Measurements from ENCODE around the gene MUC3A. TPM values are rescaled to one million over a fixed set of nuclear protein-coding genes. Genes with fewer than 3 reads are reported as not detected.

MUC3A gene
- total and polyA plus RNA-seq, 4 donors = 0.25 to 2.9 (median 0.87) TPM

DNA sequence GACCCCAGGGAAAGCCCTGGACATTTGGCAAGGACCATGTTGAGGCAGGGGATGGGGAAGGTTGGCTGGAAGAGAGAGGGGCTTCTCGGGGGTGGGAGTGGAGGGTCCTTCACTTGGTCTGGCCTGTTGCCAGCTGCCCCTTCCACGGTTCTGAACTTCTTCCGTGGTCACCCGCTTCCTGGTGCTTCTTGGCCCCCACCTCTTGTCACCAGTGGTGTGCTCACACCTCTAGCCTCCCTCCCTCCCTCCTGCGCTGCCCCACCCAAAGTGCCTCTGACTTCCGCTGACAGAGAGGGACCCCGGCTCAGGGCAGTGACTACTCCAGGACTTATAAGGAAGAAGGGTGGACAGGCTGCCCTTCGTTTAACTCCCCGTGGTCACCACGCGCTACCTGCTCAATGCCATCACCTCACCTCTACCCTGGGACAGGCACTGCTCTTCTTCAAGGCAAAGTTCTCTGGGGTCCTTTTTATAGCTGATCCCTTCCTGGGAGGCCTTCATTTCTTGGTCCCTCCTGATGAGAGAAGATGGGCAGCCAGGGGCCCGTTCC, 19.8 kb downstream of the MUC3A start, which contains the start of gene MUC12:
Gene MUC12 (plus strand): TSS at position 500 of the 550 bp plus-strand sequence. CDS start 58 bp downstream, outside the sequence.
- WGBS = 67% methylated on average over 12 of the region's 12 CpGs
- Histone ChIP-seq H3K4me3 (ENCODE audit: low read depth in 1 of 3, low read length in 3 of 3) (no peak within 1 kb of the TSS), H3K4me1 (ENCODE audit: control insufficient read depth in 4 of 4, insufficient read depth in 4 of 4, low read length in 3 of 4) (peaks cover 2 to 9% (median 6%) of the 10 kb centered on the region in 4 donors), H3K36me3 (ENCODE audit: control insufficient read depth in 4 of 4, insufficient read depth in 3 of 4, low read depth in 1 of 4, low read length in 3 of 4) (peaks cover 0 to 2% (median 0%) of the 10 kb centered on the region in 4 donors), H3K27ac (ENCODE audit: low read depth in 1 of 2, low read length in 2 of 2) (no peak within 1 kb of the TSS), H3K9me3 (ENCODE audit: control insufficient read depth in 4 of 4, low read length in 3 of 4) (no peaks in the 10 kb centered on the region), H3K27me3 (ENCODE audit: control insufficient read depth in 4 of 4, insufficient read depth in 4 of 4, low read length in 3 of 4) (peaks cover 2 to 14% (median 3%) of the 10 kb centered on the region in 4 donors), H3K9ac (ENCODE audit: low read depth in 1 of 2, low read length in 2 of 2) (no peak within 1 kb of the TSS)
- no peak for DNase-seq (ENCODE audit: low spot score)
- TF ChIP-seq YY1 (IDR thresholded peaks at IDR 0.05) (no peak), HNF4A (conservative IDR thresholded peaks at IDR 0.05) (no peak), JUND (IDR thresholded peaks at IDR 0.05) (no peak), FOXA1 (IDR thresholded peaks at IDR 0.05) (no peak), SP1 (IDR thresholded peaks at IDR 0.05) (no peak), HNF4G (IDR thresholded peaks at IDR 0.05) (no peak), GABPA (IDR thresholded peaks at IDR 0.05 in 1 of 2, conservative IDR thresholded peaks at IDR 0.05 in 1 of 2) (no peak), RXRA (IDR thresholded peaks at IDR 0.05) (no peak), TAF1 (conservative IDR thresholded peaks at IDR 0.05) (no peak), RAD21 (IDR thresholded peaks at IDR 0.05) (no peak), EGR1 (IDR thresholded peaks at IDR 0.05; ENCODE audit: low read depth in 2 of 2) (no peak), FOXA2 (IDR thresholded peaks at IDR 0.05) (no peak), NR2F2 (IDR thresholded peaks at IDR 0.05) (no peak)
- TF ChIP-seq, protein P1, sequence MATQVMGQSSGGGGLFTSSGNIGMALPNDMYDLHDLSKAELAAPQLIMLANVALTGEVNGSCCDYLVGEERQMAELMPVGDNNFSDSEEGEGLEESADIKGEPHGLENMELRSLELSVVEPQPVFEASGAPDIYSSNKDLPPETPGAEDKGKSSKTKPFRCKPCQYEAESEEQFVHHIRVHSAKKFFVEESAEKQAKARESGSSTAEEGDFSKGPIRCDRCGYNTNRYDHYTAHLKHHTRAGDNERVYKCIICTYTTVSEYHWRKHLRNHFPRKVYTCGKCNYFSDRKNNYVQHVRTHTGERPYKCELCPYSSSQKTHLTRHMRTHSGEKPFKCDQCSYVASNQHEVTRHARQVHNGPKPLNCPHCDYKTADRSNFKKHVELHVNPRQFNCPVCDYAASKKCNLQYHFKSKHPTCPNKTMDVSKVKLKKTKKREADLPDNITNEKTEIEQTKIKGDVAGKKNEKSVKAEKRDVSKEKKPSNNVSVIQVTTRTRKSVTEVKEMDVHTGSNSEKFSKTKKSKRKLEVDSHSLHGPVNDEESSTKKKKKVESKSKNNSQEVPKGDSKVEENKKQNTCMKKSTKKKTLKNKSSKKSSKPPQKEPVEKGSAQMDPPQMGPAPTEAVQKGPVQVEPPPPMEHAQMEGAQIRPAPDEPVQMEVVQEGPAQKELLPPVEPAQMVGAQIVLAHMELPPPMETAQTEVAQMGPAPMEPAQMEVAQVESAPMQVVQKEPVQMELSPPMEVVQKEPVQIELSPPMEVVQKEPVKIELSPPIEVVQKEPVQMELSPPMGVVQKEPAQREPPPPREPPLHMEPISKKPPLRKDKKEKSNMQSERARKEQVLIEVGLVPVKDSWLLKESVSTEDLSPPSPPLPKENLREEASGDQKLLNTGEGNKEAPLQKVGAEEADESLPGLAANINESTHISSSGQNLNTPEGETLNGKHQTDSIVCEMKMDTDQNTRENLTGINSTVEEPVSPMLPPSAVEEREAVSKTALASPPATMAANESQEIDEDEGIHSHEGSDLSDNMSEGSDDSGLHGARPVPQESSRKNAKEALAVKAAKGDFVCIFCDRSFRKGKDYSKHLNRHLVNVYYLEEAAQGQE (IDR thresholded peaks at IDR 0.05) = no peak
- TF ChIP-seq, protein P2, sequence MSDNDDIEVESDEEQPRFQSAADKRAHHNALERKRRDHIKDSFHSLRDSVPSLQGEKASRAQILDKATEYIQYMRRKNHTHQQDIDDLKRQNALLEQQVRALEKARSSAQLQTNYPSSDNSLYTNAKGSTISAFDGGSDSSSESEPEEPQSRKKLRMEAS (IDR thresholded peaks at IDR 0.05) = no peak
- TF ChIP-seq, protein P3, sequence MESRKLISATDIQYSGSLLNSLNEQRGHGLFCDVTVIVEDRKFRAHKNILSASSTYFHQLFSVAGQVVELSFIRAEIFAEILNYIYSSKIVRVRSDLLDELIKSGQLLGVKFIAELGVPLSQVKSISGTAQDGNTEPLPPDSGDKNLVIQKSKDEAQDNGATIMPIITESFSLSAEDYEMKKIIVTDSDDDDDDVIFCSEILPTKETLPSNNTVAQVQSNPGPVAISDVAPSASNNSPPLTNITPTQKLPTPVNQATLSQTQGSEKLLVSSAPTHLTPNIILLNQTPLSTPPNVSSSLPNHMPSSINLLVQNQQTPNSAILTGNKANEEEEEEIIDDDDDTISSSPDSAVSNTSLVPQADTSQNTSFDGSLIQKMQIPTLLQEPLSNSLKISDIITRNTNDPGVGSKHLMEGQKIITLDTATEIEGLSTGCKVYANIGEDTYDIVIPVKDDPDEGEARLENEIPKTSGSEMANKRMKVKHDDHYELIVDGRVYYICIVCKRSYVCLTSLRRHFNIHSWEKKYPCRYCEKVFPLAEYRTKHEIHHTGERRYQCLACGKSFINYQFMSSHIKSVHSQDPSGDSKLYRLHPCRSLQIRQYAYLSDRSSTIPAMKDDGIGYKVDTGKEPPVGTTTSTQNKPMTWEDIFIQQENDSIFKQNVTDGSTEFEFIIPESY (IDR thresholded peaks at IDR 0.05) = no peak
- TF ChIP-seq, protein P4, sequence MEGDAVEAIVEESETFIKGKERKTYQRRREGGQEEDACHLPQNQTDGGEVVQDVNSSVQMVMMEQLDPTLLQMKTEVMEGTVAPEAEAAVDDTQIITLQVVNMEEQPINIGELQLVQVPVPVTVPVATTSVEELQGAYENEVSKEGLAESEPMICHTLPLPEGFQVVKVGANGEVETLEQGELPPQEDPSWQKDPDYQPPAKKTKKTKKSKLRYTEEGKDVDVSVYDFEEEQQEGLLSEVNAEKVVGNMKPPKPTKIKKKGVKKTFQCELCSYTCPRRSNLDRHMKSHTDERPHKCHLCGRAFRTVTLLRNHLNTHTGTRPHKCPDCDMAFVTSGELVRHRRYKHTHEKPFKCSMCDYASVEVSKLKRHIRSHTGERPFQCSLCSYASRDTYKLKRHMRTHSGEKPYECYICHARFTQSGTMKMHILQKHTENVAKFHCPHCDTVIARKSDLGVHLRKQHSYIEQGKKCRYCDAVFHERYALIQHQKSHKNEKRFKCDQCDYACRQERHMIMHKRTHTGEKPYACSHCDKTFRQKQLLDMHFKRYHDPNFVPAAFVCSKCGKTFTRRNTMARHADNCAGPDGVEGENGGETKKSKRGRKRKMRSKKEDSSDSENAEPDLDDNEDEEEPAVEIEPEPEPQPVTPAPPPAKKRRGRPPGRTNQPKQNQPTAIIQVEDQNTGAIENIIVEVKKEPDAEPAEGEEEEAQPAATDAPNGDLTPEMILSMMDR (IDR thresholded peaks at IDR 0.05; ENCODE audit: low read depth, low read length, missing input control) = no peak
- TF ChIP-seq, protein P5, sequence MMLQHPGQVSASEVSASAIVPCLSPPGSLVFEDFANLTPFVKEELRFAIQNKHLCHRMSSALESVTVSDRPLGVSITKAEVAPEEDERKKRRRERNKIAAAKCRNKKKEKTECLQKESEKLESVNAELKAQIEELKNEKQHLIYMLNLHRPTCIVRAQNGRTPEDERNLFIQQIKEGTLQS (IDR thresholded peaks at IDR 0.05) = no peak
